HFFc6 (cell line): ENCODE results near the gene CHST12. TPM values are rescaled to one million over a fixed set of nuclear protein-coding genes. Genes with fewer than 3 reads are reported as not detected.

ENCODE experiments used
- DNase-seq: peaks from one replicate; pipeline ENCODE4 v3.0.0-alpha.2; 2018
- H3K27ac Mint-ChIP-seq: 2 replicates; pipeline ENCODE4 v1.8.0; 2020; ENCODE audit warnings: mild to moderate bottlenecking, mixed read lengths
- H3K27me3 Mint-ChIP-seq: 2 replicates; pipeline ENCODE4 v1.8.0; 2021; ENCODE audit warnings: mild to moderate bottlenecking, moderate library complexity, mixed read lengths; ENCODE audit not compliant: insufficient read depth
- H3K36me3 Mint-ChIP-seq: 2 replicates; pipeline ENCODE4 v1.8.0; 2021; ENCODE audit warnings: low read depth, mixed read lengths
- H3K4me1 Mint-ChIP-seq: 2 replicates; pipeline ENCODE4 v1.8.0; 2020; ENCODE audit warnings: low read depth, mixed read lengths
- H3K4me3 Mint-ChIP-seq: 2 replicates; pipeline ENCODE4 v1.8.0; 2020; ENCODE audit warnings: mild to moderate bottlenecking, moderate library complexity, mixed read lengths
- H3K9me3 Mint-ChIP-seq: 2 replicates; pipeline ENCODE4 v1.8.0; 2020; ENCODE audit warnings: mild to moderate bottlenecking, mixed read lengths
- CTCF ChIP-seq: fragments of 200-600 bp; sonication (generic); IDR thresholded peaks from 2 replicates; pipeline ENCODE4 v1.5.0; 2021; ENCODE audit warnings: antibody characterized with exemption, mild to moderate bottlenecking
- total RNA-seq, 6 experiments: library from RNA; stranded (reverse); fragmentation: NEBNext Ultra II Directional; extraction: Animal tissue kit (Norgen Biotek cat#: 25700); gene quantifications; 2 replicates in 1 of 6; 3 replicates in 5 of 6; pipeline ENCODE4 v1.2.3, GENCODE V29; 2021

The CHST12 gene
- total RNA-seq, 6 experiments from 2014 or later = 25.7 to 31.4 (median 27.2) TPM

- H3K27me3 Mint-ChIP-seq = peaks cover 4% of the 10 kb centered on the region
- peaks cover 10% of the 10 kb centered on the region for H3K4me1 Mint-ChIP-seq
- no peaks in the 10 kb centered on the region for H3K36me3 Mint-ChIP-seq
- no peak overlapping the region for H3K4me3 Mint-ChIP-seq
- H3K9me3 Mint-ChIP-seq = no peaks in the 10 kb centered on the region
- no peak for DNase-seq
- no peak overlapping the region for H3K27ac Mint-ChIP-seq
- no peak for TF ChIP-seq CTCF
Observed at GRCh38 chr7:2445898-2446555, 42.6 kb downstream of the CHST12 start.

- DNase-seq = no peak
- no peak for TF ChIP-seq CTCF
- Mint-ChIP-seq H3K27me3 (peaks cover 4% of the 10 kb centered on the region), H3K4me1 (peaks cover 10% of the 10 kb centered on the region), H3K9me3 (no peaks in the 10 kb centered on the region), H3K4me3 (no peak overlapping the region), H3K27ac (no peak overlapping the region), H3K36me3 (no peaks in the 10 kb centered on the region)
Observed at GRCh38 chr7:2446676-2447075, 43.3 kb downstream of the CHST12 start.

GRCh38 chr7:2450198-2451107 lies 47.0 kb downstream of the CHST12 start:
- Mint-ChIP-seq H3K4me1 (no peaks in the 10 kb centered on the region; the same call in 1 of the 2 replicates), H3K36me3 (no peaks in the 10 kb centered on the region; the same call in 1 of the 2 replicates), H3K9me3 (peaks cover 5% of the 10 kb centered on the region; the same call in 1 of the 2 replicates), H3K27ac (no peak overlapping the region), H3K4me3 (no peak overlapping the region), H3K27me3 (peaks cover 4% of the 10 kb centered on the region)
- DNase-seq = no peak
- TF ChIP-seq CTCF = no peak

- Mint-ChIP-seq H3K4me1 (peaks cover under 1% of the 10 kb centered on the region; the same call in 1 of the 2 replicates), H3K27ac (no peak overlapping the region), H3K27me3 (peaks cover 4% of the 10 kb centered on the region; the same call in 1 of the 2 replicates), H3K36me3 (no peaks in the 10 kb centered on the region; the same call in 1 of the 2 replicates), H3K9me3 (peaks cover 7% of the 10 kb centered on the region; the same call in 1 of the 2 replicates), H3K4me3 (no peak overlapping the region)
- TF ChIP-seq CTCF = peak; percentile 94
- peak; percentile 55 for DNase-seq
Observed at GRCh38 chr7:2451171-2452073, 48.0 kb downstream of the CHST12 start.

- peaks cover 6% of the 10 kb centered on the region; the same call in 1 of the 2 replicates for H3K4me1 Mint-ChIP-seq
- H3K9me3 Mint-ChIP-seq = peaks cover 7% of the 10 kb centered on the region; the same call in 1 of the 2 replicates
- peaks cover 4% of the 10 kb centered on the region; the same call in 1 of the 2 replicates for H3K27me3 Mint-ChIP-seq
- no peak for TF ChIP-seq CTCF
- H3K4me3 Mint-ChIP-seq = no peak overlapping the region
- no peak for DNase-seq
- H3K36me3 Mint-ChIP-seq = no peaks in the 10 kb centered on the region; the same call in 1 of the 2 replicates
- no peak overlapping the region for H3K27ac Mint-ChIP-seq
Observed at GRCh38 chr7:2452074-2452507, 48.7 kb downstream of the CHST12 start.
